Activated T-cell treated with anti-CD3 and anti-CD28 coated beads, Interleukin-2, amount 50 U/mL, for 48 hours (primary cell): ENCODE data around the gene G6PC1.

Source experiments
- DNase-seq, 2 experiments: peaks; one replicate each; pipeline ENCODE4 v3.0.0-alpha.2; 2020

G6PC1 gene

DNA sequence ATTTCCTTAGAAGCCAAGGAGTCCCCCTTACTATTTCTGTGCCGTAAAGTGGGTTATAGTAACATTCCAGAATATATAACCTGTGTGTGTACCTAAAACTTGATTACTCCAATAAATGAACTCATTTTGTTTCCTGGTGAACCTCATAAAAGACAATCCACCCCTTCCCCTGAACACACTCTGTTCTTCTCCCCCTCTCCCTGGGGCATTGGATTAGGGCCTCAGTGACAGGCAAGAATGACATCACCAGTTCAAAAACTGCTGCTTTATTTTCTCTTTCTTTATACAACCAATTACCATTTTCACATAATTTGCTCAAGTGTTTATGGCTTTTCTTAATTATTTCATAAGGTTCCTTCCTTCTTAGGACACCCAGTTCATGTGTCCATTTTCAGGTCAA is 46.2 kb downstream of the G6PC1 start:
- DNase-seq: no peak

- no peak for DNase-seq
Observed at GRCh38 chr17:42950044-42950783, 49.6 kb downstream of the G6PC1 start.
